ENCODE measurements around the gene SEPTIN12.

The SEPTIN12 gene

DNA sequence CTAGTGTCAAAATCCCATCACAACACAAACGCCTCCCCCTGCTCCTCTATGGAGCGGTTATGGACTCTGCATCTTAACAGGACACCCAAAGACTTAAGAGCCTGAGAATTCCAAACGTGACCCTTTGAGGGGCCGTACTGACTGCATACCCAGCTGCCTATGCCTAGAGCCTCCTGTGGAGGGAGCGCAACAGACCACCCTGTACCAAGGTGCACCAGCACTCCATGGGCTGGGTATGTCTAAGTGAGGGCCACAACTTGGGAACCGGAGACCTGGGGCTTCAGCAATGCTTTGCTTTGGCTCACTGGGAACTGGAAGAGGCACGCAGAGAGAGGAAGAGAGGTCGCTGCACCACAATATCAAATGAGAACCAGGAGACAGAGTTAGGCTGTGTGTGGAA lies 59.5 kb downstream of the SEPTIN12 start:
- DNase-seq (ENCODE audit: low read depth in 2 of 2): no peak

Measured in activated CD8-positive, alpha-beta memory T cell treated with anti-CD3 and anti-CD28 coated beads for 4 hours (primary cell).